Fibroblast of peridontal ligament (primary cell): ENCODE measurements around the gene SERTAD3.
"Not testable (repeated sequence)": the region's sequence is repeated elsewhere in the genome, so short reads cannot be mapped to it uniquely, and the experiment has no call there.

Source experiments
- DNase-seq: peaks from one replicate; pipeline ENCODE4 v3.0.0-alpha.2; 2010; ENCODE audit errors: extremely low read depth

The SERTAD3 gene

DNA sequence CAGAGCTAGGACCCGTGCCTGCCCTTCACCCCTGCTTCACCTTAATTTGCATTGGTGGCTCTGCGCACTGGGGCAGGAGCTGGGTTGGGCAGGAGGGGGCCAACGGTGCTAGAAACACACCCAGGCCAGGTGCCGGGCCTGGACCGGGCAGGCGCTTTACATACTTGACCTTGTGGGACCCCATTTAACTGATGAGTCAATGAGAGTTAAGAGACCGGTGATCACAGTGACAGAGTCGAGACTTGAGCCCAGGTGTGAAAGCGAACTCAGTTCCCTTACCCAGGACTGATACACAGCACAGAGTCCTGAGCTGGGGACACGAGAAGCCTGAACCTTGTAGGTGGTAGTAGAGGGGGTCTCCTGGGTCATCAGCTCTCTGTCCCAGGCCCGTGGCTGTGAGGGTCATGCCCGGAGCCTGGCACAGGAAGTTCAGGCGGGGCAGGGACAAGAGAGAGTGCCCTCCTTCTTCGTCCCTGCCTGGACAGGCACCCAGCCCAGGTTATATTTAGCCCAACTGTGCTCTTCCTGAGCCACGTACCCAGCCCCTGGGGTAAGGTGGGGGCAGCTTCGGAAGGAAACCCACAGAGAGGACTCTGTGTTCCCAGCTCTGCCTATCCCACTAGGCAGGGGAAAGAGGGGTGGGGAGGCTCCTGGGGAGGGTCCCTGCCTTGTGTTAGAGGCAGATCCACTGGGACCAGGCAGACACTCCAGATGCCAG, 32.9 kb downstream of the SERTAD3 start:
- no peak for DNase-seq

DNA sequence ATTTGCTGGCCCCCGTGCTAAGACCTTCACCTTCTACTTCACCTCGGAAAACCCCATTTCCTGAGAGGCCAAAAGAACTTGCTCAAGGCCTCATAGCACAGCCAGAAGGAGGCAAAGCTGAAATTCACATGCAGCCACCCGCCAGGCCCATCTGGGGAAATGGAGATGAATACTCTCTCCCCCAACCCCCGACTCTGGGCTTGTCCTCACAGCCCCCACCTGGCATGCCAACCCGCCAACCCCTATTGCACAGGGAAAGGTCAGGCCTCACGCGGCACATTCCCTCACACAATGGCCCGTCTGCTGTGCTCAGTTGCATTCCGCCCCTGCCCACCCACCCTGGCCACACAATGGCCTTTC, 34.1 kb downstream of the SERTAD3 start:
- DNase-seq: no peak

GRCh38 chr19:40408598-40408925, 35.6 kb downstream of the SERTAD3 start:
- not testable (repeated sequence) for DNase-seq

DNA sequence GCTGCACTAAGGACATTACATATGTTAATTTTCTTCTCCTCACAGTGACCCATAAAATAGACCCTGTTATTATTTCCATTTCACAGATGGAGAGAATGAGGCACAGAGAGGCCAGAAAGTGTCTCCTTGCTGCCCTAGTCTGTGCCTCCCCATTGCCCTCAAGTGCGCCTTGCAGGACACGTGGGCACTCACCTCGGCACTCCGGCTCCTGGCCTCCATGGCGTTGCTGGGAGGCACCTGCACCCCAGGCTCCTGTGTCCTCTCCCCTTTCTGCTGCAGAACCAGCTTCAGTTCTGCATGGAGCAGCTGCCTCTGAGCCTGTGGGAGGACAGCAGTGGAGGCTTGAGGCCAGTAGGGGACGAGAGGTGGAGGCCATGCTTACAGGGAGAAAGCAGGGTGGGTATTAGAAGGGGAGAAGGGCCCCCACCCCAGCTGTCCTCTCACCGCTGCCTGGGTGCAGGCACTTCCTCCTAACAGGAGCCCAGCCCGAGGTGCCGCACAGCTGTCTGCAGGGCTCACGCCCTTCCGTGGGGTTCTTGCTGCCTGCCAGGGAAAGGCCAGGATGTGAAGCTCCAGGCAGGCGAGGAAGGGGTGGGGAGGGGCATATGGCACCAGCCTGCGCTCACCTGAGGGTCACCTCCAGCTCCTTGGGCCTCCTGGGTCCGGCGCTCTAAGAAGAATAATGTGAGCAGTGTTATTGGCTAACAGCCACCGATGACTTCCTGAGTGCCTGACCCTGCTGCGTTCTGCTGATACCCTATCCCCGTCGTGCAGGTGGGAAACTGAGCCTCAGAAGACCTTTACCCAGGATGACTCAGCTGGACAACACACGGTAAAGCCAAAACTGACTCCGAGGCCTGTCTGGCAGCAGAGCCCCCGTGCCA, 36.2 kb downstream of the SERTAD3 start:
- no peak for DNase-seq

DNA sequence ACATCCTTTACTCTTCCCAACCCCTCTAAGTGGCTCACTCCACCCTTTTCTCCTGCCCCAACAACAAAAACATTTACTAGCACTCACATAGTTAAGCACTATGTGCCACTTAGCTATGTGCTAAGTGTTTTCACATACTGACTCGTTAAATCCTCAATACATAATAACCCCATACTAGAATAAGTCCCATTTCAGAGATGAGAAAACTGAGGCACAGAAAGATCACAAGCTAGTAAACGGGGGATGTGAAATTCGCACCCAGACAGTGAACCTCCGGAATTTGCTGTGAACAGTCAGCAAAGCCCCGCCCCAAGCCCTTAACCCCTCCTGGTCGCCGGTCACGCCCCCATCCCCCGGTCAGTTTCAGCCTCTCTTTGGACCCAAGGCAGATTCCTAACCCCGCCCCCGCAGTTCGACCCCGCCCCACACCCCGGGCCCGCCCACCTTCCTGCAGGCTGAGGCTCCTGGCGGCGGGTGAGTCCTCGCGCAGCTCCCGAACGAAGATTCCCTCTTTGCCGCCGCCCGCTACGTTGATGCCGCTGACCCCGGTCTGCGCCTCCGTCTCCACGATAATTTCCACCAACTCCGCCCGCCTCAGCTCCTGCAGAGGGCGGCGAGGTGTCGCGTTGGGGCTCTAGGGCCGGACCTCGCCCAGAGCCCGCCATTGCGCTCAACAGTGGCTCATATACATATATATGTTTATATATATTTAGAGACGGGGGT, 40.7 kb downstream of the SERTAD3 start:
- DNase-seq: peak; percentile 81

GRCh38 chr19:40400559-40400958, 43.6 kb downstream of the SERTAD3 start:
- peak; percentile 34 for DNase-seq

DNA sequence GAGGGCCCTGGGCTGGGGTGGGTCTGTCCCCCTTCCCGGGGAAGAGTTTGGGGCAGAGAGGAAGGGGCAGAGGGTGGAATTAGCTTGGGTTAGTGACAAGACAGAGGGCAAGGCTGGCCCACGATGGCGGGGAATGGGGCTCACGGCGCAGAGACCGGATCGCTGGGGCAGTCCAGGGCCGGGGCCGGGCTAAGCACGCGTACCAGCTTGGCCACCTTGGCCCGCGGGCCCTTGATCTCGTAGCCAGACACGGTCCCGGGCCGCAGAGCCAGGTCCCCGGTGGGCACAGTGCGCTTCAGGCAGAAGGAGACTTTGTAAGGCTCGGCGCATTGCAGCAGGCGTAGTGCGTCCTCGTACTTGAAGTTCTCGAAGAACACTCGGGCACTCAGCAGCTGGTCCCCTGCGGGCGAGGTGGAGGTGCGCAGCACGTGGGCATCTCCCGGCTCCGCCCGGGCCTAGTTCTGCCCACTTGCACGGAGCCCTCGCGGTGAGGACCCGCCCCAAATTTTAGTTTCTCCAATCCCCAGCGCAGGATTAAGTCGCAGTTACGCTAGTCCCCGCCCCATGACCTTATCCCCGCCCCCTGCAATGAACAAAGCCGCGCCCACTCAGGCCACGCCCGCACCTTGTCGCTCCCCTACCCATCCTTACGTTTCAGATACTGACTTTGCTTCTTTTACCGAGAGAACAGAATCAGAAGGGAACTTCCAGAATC, 45.6 kb downstream of the SERTAD3 start:
- no peak for DNase-seq

GRCh38 chr19:40397568-40397906, 46.6 kb downstream of the SERTAD3 start:
- no peak for DNase-seq

DNA sequence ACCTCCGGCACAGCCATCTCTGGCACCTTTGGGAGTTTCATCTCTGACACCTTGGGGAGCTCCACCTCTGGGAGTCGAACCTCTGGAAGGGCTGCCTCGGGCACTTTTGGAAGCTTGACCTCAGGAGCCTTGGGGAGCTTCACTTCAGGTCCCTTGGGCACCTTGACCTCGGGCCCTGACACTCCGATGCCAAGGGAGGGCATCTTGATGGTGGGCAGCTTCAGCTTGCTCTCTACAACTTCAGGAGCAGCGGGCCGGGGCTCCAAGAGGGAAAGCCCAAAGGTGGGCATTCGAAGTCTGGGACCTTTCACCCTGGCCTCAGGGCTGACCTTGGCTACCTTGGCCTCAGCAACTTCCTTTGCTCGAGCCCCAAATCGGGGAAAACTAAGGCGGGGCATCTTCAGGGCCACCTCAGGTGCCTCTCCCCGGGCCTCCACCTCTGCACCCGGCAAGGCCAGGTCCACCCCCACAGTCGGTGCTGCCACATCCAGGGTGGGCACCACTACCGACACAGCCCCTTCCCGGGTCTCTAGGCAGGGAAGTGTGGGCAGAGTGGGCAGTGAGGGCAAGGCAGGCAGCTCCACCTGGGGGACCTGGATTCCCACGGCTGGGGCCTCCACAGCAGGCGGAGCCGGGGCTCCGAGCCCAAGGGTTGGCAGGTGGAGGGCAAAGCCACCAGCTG, 47.1 kb downstream of the SERTAD3 start:
- no peak for DNase-seq

- DNase-seq: no peak
Measured at GRCh38 chr19:40395956-40396355, 48.2 kb downstream of the SERTAD3 start.

DNA sequence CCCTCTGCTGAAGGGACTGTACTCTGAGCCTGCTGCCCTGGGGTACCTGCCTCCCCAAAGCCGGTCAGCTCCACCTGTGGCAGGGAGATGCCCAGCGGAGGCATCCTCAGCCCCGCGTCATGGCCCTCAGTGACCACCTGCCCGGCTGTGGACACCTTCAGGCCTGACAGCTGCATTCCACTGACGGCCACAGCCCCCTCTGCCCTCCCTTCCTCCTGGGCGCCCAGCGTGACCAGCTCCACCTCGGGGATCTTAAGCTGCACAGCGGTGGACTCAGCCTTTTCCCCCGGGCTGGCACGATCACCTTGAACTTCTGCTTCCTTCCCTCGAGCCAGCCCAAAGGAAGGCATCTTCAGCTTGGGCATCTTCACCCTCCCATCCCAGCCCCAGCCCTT, 49.3 kb downstream of the SERTAD3 start:
- DNase-seq: no peak

DNA sequence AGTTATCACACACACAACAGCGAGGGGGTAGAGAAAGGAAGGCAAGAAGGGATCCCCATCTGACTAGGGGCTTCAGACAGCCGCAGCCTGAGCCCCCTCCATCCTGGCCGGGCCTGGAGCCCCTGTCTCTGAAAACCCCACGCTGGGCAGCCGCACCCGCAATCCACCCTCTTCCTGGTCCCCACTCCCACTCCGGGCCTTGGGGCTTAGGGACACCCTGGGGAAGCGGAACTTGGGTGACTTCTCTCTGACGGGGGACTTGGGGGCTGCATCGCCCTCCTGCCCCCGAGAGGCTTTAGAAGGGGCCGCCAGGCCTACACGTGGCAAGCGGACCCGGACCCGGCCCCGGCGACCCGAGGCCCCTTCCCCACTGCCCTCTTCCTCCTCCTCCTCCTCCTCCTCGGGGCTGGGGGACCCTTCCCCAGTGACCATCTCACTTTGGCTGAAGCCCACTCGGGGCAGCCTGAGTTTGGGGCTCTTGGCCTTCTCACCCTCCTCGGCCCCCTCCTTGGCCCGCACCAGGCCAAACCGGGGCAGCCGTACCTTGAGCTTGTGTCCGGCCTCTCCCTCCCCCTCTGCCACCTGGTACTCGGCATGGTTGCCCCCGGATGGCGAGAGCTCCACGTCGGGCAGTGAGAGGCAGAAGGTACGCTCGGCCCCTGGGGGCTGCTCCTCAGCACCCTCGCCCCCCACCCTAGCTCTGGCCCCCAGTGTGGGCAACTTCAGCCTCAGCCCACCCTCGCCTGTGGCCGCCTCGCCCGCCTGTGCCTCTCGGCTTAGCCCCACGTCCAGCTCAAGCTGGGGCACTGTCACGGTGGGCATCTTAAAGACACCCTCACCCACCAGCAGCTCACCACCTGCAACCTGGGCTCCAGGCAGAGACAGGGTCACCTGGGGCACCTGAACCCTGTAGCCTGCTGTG, 50.0 kb downstream of the SERTAD3 start:
- no peak for DNase-seq

- DNase-seq: no peak
Measured at GRCh38 chr19:40392894-40393517, 51.1 kb downstream of the SERTAD3 start.

DNA sequence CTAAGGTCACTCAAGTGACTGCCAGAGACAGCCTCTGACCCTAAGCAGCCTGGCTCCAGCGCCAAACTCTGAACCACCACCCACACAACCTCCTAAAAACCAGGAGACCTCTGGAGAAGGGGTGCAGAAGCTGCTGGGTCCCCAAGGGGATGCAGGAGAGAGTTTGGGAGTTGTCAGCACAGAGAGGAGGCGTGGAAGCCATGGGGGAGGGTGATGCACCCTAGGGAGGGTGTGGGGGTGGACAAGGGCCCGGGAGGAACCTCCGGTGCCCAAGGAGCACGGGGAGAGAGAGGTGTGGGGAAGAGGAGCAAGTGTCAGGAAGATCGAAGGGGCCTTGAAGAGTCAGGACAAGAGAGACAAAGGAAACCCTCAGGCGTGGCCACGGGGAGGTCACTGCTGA, 52.0 kb downstream of the SERTAD3 start:
- no peak for DNase-seq
